Measurements from ENCODE around the gene SQSTM1. TPM values are rescaled to one million over a fixed set of nuclear protein-coding genes. Genes with fewer than 3 reads are reported as not detected.
A peak's percentile ranks its signal among the peaks of the same experiment; 100 is the strongest.

The SQSTM1 gene
- polyA plus RNA-seq, 1 of the 3 experiments (the other 2 are of a cell fraction), result 181 TPM

DNA sequence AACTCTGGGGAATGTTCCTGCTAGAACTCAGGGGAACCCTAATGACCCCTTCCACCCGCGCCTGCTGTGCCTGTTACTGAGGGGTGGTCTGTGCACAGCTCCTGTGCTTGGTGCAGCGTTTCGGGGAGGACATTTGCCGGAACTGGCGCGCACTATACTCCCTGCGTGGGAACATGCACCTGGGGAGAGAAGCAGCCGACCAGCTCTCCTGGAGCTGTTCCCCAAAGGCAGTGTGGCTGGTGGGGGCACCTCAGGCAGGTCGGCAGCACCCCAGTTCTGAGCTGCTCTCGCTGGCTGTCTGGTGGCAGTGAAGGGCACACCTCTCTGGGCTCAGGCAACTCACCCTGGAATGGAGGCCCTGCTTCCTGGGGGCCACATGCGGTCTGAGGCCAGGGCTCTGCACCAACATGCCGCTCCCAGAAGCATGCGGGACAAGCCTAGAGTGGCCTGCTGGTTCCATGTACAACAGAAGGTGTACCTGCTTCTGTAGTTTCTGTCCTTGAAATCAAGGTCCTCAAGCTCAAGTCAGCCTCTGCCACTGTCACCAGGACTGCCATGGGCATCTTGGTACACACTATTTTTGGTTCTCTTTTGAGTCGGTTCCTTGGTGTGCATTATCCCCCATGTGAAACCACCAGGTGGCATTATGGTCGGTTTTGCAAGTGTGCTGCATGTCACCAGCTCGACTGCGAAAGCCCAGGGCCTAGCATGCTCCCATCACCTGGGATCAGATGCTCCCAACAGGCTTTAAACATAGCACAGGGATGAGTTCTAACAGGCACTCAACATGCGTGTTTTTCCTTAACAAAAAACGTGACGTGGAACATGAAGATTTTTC, 45.8 kb downstream of the SQSTM1 start:
- Histone ChIP-seq H3K9ac (no peak overlapping the region), H3F3A (replicated peaks; ENCODE audit: insufficient read depth) (no peaks in the 10 kb centered on the region), H3K27ac (ENCODE audit: low read depth in 2 of 2, low read length in 1 of 2) (no peak overlapping the region), H2AFZ (ENCODE audit: low read depth) (no peak overlapping the region), H3K4me2 (no peak overlapping the region), H3K27me3 (ENCODE audit: insufficient read depth) (no peaks in the 10 kb centered on the region), H3K4me1 (ENCODE audit: control insufficient read depth in 1 of 2, insufficient read depth in 2 of 2, low read depth in 1 of 2, low read length in 1 of 2) (no peaks in the 10 kb centered on the region), H3K36me3 (replicated peaks in 1 of 2; ENCODE audit: control insufficient read depth in 1 of 2, insufficient read depth in 2 of 2, low read length in 1 of 2) (peaks cover 23 to 70% of the 10 kb centered on the region in 2 experiments), H4K20me1 (ENCODE audit: insufficient read depth) (no peaks in the 10 kb centered on the region), H3K4me3 (ENCODE audit: low read depth in 2 of 2, low read length in 1 of 2) (no peak overlapping the region), H3K9me2 (no peaks in the 10 kb centered on the region), H3K79me2 (ENCODE audit: insufficient read depth) (no peaks in the 10 kb centered on the region), H3K9me3 (no peaks in the 10 kb centered on the region)
- CTCF ChIA-PET, result interaction anchor here (1.0 to 1.4 kb wide), 2 partner anchors 46 to 224 kb away, joined by 4 read pairs; partner anchors contain the start of gene SQSTM1
- POLR2A ChIA-PET, result interaction anchor here (0.5 kb wide), 1 partner anchor 1002 kb away, joined by 4 read pairs; no protein-coding TSS in a partner anchor
- peak; percentile 45 for DNase-seq
- TF ChIP-seq SMC3 (IDR thresholded peaks at IDR 0.05; ENCODE audit: low read depth, low read length), result peak; percentile 11; the same call in 1 of the 2 replicates
- no peak for TF ChIP-seq EP300 (IDR thresholded peaks at IDR 0.05; ENCODE audit: borderline replicate concordance in 1 of 2, low read depth in 1 of 2, low read length in 1 of 2)
- 90% methylated on average over 14 of the region's 21 CpGs for WGBS (ENCODE audit: low lambda C conversion rate)

DNA sequence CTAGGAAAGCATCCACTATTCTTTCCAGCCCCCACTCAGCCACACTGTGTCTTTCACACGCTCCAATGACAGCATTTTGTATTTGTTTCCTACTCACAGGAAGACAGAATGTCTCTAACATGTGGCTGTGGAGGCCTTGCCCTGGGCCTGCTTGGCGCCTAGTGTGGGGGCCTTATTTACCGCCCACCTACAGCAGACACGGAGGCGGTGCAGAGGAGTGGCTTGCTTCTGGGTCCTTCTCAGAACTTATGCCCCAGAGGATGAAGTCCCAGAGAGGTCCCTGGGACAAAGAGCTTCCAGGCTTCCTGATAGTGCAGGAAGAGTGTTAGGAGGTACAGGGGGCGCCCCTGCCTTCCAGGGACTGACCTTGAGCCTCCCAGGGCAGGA, 46.4 kb downstream of the SQSTM1 start:
- no peak for TF ChIP-seq RFX5 (IDR thresholded peaks at IDR 0.05; ENCODE audit: low read length)
- TF ChIP-seq RXRA (IDR thresholded peaks at IDR 0.05; ENCODE audit: borderline replicate concordance, low read depth), result no peak
- no peak for TF ChIP-seq YY1 (IDR thresholded peaks at IDR 0.05; ENCODE audit: low read depth)
- TF ChIP-seq MXI1 (IDR thresholded peaks at IDR 0.05; ENCODE audit: low read depth, low read length), result no peak
- no peak for TF ChIP-seq EP300 (IDR thresholded peaks at IDR 0.05; ENCODE audit: borderline replicate concordance in 1 of 2, low read depth in 1 of 2, low read length in 1 of 2)
- TF ChIP-seq, protein P1, sequence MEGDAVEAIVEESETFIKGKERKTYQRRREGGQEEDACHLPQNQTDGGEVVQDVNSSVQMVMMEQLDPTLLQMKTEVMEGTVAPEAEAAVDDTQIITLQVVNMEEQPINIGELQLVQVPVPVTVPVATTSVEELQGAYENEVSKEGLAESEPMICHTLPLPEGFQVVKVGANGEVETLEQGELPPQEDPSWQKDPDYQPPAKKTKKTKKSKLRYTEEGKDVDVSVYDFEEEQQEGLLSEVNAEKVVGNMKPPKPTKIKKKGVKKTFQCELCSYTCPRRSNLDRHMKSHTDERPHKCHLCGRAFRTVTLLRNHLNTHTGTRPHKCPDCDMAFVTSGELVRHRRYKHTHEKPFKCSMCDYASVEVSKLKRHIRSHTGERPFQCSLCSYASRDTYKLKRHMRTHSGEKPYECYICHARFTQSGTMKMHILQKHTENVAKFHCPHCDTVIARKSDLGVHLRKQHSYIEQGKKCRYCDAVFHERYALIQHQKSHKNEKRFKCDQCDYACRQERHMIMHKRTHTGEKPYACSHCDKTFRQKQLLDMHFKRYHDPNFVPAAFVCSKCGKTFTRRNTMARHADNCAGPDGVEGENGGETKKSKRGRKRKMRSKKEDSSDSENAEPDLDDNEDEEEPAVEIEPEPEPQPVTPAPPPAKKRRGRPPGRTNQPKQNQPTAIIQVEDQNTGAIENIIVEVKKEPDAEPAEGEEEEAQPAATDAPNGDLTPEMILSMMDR (IDR thresholded peaks at IDR 0.05), result no peak
- TF ChIP-seq TCF12 (IDR thresholded peaks at IDR 0.05), result no peak
- no peak for TF ChIP-seq IRF3 (IDR thresholded peaks at IDR 0.05; ENCODE audit: low read depth, low read length)
- TF ChIP-seq USF2 (IDR thresholded peaks at IDR 0.05; ENCODE audit: borderline replicate concordance, low read depth, low read length), result no peak
- TF ChIP-seq FOSL2 (IDR thresholded peaks at IDR 0.05; ENCODE audit: borderline replicate concordance, low read depth), result no peak
- no peak for TF ChIP-seq TEAD4 (IDR thresholded peaks at IDR 0.05; ENCODE audit: borderline replicate concordance, insufficient read depth)
- no peak for TF ChIP-seq TAF1 (IDR thresholded peaks at IDR 0.05; ENCODE audit: borderline replicate concordance, low read depth, low read length)
- Histone ChIP-seq H3K79me2 (ENCODE audit: insufficient read depth) (no peaks in the 10 kb centered on the region), H3K27ac (ENCODE audit: low read depth in 2 of 2, low read length in 1 of 2) (no peak overlapping the region), H3K4me2 (no peak overlapping the region), H3K4me1 (ENCODE audit: control insufficient read depth in 1 of 2, insufficient read depth in 2 of 2, low read depth in 1 of 2, low read length in 1 of 2) (no peaks in the 10 kb centered on the region), H3K9ac (no peak overlapping the region), H3F3A (replicated peaks; ENCODE audit: insufficient read depth) (no peaks in the 10 kb centered on the region), H2AFZ (ENCODE audit: low read depth) (no peak overlapping the region), H3K9me3 (no peaks in the 10 kb centered on the region), H3K4me3 (ENCODE audit: low read depth in 2 of 2, low read length in 1 of 2) (no peak overlapping the region), H4K20me1 (ENCODE audit: insufficient read depth) (no peaks in the 10 kb centered on the region), H3K27me3 (ENCODE audit: insufficient read depth) (no peaks in the 10 kb centered on the region), H3K9me2 (no peaks in the 10 kb centered on the region), H3K36me3 (replicated peaks in 1 of 2; ENCODE audit: control insufficient read depth in 1 of 2, insufficient read depth in 2 of 2, low read length in 1 of 2) (peaks cover 22 to 72% of the 10 kb centered on the region in 2 experiments)
- ChIA-PET POLR2A (no interaction called here), CTCF (interaction anchor here (1.0 to 1.4 kb wide), 2 partner anchors 47 to 223 kb away, joined by 4 read pairs; partner anchors contain the start of gene SQSTM1)
- WGBS (ENCODE audit: low lambda C conversion rate), result 100% methylated on average over 6 of the region's 6 CpGs
- DNase-seq, result peak; percentile 16

All from SK-N-SH (cell line).